ENCODE measurements around the gene MOB1B.

Gene MOB1B

GRCh38 chr4:70914631-70915030 lies 12.5 kb downstream of the MOB1B start:
- no peak for DNase-seq (ENCODE audit: low spot score)

DNA sequence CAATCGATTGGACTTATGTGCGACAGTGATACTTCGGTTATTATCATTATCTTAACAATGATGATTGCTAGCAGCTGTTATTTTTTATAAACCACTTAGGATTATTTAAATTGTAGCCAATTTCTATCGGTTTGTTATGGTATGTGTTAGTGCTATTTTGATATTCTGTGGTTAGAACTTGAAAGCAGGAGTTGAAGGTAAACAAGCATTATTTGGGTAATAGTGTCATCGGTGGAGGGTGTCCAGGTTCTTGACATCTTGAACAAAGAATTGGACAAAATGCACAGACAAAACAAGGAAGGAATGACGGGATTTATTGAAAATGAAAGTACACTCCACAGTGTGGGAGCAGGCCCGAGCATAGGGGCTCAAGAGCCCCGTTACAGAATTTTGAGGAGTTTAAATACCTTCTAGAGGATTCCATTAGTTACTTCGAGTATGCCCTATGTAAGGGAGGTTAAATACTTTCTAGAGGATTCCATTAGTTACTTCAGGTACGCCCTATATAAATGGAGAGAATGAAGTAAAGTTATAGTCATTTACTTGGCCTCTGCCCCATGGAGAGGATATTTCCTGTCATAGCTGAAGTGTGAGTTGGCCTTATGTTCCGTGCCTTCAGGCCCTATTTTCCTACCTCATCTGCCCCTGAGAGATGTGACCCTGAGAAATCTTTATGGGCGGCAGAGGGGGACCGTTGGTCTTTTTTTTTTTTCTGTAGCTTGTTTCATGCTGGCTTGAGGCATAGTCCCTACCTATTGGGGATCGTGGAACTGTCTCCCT lies 13.1 kb downstream of the MOB1B start:
- DNase-seq (ENCODE audit: low spot score): no peak

GRCh38 chr4:70915874-70916559 lies 13.8 kb downstream of the MOB1B start:
- DNase-seq (ENCODE audit: low spot score): no peak

GRCh38 chr4:70920592-70920991 lies 18.4 kb downstream of the MOB1B start:
- DNase-seq (ENCODE audit: low spot score): no peak

- DNase-seq (ENCODE audit: low spot score): no peak
These were observed 23.2 kb downstream of the MOB1B start for GRCh38 chr4:70925418-70925817.

GRCh38 chr4:70925899-70926635 lies 23.9 kb downstream of the MOB1B start:
- DNase-seq (ENCODE audit: low spot score): no peak

DNA sequence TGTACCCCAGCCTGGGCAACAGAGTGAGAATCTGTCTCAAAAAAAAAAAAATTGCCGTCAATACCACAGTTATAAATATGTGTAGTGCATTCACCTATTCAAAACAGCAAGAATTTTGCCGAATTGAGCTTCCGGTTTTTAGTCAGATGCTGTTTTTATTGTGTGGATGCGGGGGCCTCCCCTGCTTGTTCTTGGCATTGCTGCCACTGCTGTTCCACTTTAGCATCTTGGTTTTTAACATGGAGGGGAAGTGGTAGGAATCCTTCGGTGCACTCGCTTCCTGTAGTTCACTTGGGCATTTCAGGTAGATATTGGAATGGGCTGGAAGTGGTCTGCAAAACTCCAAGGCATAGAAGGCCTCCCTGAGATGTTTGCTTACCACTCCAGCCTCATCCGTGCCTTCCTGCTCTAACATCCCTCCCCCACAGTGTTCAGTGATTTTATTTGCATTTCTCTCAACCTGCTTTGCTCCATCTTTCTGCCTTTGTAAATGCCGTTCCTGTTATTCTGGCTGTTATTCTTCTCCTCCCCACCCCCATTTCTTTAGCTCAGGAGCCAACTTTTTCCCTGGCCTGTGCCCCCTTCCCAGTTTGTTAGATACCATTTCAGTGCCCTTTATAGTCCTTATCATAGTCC lies 25.5 kb downstream of the MOB1B start:
- DNase-seq (ENCODE audit: low spot score): no peak

DNA sequence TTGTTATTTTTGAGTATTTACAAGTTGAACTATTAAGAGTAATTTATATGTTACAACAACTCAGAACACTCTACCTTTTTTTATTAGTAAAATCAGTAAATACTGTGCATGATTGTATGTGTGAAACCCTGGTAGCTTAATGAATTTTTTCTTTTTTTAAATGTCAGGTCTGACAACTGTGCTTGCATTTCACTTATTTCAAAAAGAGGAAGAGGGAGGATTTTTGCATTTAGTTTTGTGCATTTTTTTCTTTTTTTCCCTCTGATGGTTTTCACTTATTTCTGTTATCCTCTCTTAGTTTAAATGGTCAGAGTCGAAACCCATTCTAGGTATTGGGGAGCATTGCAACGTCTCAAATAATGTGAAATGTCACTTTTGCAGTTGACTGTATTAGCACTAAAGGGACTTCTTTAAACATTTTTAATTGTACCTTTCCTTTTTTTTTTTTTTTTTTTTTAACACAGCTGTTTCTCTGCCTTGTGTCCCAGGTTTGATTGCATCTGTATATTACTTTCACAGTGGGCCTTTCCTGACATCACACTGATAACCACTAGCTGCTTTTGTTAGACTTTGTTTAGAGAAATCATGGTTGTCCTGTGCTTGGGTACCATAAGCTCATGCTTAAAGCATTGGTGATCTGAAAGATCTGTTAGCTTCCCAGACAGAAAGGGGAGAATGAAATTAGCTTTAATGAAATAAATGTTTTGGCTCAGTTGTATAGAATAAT lies 28.5 kb downstream of the MOB1B start:
- no peak for DNase-seq (ENCODE audit: low spot score)

DNA sequence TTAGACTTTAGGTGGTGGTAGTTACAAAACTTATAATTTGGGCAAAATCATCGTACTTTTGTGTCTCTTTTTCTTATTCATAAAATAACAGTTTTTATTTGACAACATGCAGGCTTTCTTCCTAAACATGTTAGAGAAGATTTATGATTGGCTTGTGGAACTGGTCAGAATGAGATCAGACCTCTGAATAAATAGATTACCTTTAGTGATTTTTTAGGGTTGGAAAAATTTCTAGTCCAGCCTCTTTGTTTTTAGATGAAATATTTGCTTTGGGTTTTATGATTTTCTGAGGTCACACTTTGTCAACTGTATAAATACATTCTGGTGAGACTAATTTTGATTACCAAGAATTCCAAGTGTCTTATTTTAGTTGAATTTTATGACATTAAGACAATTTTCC lies 29.2 kb downstream of the MOB1B start:
- DNase-seq (ENCODE audit: low spot score): no peak

GRCh38 chr4:70932984-70933383 lies 30.8 kb downstream of the MOB1B start:
- no peak for DNase-seq (ENCODE audit: low spot score)

- DNase-seq (ENCODE audit: low spot score): no peak
These were observed 33.0 kb downstream of the MOB1B start for GRCh38 chr4:70935038-70935695.

DNA sequence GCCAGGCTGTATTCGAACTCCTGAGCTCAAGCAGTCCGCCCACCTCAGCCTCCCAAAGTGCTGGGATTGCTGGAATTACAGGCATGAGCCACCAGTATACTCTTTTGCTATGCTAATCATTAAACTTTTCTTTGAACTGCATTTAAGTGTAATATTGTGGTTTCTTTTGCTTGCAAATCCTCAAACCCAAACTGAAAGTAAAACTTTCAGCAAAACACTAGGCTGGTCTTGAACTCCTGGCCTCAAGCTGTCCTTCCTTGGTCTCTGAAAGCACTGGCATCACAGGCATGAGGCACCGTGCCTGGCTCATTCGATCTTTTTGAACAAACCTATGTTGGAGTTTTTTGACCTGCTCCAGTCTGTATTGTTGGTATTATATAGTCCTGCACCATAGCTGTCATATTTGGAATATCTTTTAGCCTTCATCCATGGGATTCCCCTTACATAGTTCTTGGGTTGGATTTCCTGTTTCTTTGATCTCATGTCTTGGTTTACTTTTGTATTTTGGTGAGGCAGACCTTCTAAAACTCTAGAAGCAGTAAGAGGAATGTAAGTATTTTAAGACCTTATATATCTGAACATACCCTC lies 34.1 kb downstream of the MOB1B start:
- no peak for DNase-seq (ENCODE audit: low spot score)

DNA sequence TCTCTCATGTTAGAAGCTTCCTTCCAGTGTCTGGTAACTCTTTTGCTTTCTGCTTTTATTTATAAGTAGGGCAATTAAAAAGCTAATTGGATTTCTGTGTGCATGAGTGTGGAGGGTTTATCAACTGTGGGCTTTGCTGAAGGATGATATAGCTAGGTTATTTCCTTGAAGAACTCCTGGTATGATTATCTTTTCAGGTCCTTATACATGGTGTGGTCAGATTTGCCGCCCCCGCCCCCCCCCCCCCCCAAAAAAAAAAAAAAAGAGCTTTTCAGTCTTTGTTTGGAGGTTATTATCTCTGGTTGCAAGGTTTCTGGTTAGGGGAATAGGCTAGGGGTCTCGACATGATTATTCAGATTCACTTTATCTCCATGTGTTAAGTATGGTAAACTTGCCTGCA lies 35.9 kb downstream of the MOB1B start:
- DNase-seq (ENCODE audit: low spot score): no peak

GRCh38 chr4:70940134-70940533 lies 38.0 kb downstream of the MOB1B start:
- no peak for DNase-seq (ENCODE audit: low spot score)

- no peak for DNase-seq (ENCODE audit: low spot score)
These were observed 40.9 kb downstream of the MOB1B start for GRCh38 chr4:70943114-70943513.

GRCh38 chr4:70945046-70945445 lies 42.9 kb downstream of the MOB1B start:
- DNase-seq (ENCODE audit: low spot score): no peak

GRCh38 chr4:70945452-70946055 lies 43.4 kb downstream of the MOB1B start:
- peak; percentile 15 for DNase-seq (ENCODE audit: low spot score)

DNA sequence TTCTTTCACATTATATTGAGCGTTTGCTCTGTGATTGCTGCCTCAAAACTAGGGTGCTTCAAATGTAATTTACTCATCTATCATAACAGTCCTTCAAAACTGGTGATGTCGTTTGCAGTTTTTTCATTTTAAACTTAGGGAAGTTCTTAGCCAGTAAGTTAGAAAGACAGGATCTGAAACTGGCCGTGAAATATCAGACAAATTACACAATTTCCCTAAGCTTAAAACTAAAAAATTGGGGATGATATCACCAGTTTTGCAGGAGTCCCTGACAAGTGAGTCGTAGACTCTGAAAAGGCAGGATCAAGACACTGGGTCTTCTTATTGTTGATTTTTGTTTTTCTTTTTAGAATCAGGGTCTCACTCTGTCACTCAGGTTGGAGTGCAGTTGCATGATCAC lies 44.8 kb downstream of the MOB1B start:
- no peak for DNase-seq (ENCODE audit: low spot score)

DNA sequence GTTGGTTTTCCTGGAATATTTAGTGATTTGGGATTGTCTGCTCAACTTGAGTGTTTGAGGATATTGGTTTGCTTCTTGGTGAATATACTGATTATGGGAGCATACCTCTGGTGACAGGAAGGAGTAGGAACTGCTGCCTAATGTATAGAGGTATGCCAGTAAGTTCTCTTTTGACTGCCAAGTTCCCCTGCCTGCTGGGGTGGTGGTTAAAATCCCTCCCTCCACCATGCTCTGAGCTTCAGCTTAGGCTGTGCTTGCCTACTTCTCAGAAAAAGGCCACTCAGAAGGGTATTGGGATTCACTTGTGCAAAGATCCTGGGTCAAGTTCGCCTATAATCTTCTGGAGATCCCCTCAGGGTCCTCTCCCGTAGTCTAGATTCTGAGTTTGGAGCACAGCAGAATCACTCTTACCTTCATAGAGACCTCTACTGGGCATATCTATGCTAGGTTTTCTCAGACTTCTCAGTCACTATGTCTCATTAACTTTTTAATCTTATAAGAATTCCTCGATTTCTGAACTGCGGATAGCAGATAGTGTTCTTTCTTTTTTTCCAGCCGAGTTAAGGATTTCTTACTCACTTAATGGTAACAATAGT lies 46.6 kb downstream of the MOB1B start:
- no peak for DNase-seq (ENCODE audit: low spot score)

GRCh38 chr4:70954032-70954431 lies 51.9 kb downstream of the MOB1B start:
- peak; percentile 17 for DNase-seq (ENCODE audit: low spot score)

Measured in AG20443 (cell line).